Lung microvascular endothelial cell (primary cell): Measurements from ENCODE around the gene ACSL1. TPM values are rescaled to one million over a fixed set of nuclear protein-coding genes. Genes with fewer than 3 reads are reported as not detected.
"Not testable (repeated sequence)": the region's sequence is repeated elsewhere in the genome, so short reads cannot be mapped to it uniquely, and the experiment has no call there.

Experiments used
- DNase-seq, 2 donors: peaks; one replicate each; pipeline versions ENCODE4 v3.0.0 to v3.0.0-alpha.2; 2010; ENCODE audit warnings: low read depth in 2 of 2
- total RNA-seq: library from RNA; depleted of rRNA; stranded (reverse); fragments of >200 nt; gene quantifications from 2 replicates; pipeline ENCODE4 v1.2.1, GENCODE V29; 2014

Gene ACSL1
- total RNA-seq, 1 donor from 2014 or later: 3.6 TPM

DNA sequence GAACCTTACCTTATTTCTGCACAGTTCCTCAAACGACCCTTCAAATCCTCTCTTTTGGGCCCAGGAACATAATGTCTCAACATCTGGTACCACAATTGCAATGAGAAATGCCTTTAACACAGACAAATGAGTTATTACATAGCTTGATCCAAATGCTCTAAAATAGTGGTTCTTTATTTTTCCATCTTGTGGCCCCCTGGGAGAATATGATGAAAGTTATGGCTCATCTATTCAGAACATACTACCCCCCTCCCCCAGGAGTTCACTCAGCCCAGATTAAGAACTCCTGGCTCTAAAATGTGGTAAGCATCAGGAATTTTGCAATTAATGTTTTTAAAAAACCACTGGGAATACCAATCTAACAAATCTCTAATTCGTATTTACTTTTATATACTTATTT is 68.0 kb downstream of the ACSL1 start:
- no peak for DNase-seq

DNA sequence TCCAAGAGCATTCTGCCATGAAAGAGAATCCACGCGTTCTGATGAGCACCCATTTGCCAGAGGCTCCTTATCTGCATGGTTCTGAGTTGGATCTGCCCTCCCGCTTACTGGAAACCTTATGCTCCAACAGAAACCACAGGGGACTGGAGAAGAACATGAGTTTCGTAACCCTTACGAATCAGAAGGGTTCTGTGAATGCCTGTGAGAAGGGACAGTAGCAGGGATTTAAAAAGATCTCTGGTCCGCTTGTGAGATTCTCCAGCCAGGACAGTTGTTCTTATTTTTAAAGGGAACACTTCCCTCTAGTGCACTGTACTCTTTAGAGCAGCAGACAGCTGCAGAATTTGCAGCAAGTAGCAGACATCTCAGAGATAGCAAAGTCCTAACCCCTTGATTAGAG is 69.4 kb downstream of the ACSL1 start:
- no peak for DNase-seq

DNA sequence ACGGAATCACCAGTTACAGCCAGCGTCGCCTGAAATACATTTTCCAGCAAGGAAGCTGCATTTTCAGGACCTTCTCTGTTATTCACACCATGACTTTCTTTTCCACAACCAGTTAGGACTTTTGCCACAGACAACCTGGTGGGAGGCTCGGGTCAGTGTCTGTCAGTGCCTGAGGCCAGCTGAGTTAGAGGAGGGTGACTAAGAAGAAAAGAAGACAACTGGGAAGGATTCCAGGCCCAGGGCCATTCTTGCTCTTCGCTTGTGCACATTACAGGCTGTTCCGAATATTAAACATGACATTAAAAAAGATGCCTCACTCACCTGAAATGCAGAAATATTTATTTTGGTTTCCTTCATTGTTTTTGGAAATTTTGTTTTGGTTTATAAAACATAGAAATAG is 70.5 kb downstream of the ACSL1 start:
- no peak for DNase-seq

DNA sequence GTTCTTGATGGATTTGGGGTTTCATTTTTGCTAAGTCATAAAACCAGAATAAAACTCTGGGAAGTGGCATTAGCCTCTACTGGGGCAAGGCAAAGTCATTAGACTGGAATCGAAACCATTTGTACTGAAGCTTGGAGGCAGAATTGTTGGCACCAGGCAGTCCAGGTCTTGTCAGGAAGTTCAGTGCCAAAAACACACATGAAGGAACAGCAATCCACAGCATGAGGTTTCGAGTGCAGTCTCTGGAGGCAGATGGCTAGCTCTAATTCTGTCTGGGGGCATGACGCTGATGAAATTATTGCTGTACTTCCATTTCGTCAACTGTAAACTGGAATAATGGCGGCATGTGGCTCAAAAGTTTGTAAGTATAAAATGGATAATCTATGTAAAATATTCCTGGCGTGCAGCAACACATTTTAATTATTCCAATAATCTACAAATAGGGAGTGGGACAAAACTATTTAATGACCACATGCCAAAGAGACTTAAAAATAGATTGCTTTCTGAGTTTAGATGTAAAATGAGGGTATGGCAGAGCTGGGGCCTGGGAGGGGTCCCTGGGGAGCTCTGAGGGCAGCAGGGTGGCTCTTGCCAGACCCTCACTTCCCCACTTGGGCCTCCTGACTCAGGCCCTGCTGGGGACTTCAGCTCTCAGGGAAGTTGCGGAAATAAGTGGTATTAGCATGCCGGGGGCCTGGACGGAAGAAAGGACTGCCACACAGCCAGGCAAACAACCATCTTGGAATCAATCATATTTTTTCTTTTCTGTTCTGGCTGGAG is 73.1 kb downstream of the ACSL1 start:
- no peak for DNase-seq

DNA sequence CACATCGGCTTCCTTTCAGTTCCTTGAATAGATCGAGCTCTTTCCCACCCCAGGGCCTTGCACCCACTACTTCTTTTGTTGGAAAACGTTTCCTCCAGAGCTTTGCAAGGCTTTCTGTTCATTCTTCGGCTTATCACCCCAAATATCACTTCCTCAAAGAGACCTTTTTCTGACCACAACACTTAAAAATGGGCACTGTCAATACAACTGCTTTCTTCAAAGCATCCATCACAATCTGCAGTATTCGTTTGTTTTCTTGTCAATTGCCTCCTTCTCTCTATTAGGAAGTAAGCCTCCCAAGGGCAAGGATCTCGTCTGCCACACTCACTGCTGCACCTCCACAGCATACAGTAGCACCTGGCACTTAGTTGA is 74.2 kb downstream of the ACSL1 start:
- no peak for DNase-seq

DNA sequence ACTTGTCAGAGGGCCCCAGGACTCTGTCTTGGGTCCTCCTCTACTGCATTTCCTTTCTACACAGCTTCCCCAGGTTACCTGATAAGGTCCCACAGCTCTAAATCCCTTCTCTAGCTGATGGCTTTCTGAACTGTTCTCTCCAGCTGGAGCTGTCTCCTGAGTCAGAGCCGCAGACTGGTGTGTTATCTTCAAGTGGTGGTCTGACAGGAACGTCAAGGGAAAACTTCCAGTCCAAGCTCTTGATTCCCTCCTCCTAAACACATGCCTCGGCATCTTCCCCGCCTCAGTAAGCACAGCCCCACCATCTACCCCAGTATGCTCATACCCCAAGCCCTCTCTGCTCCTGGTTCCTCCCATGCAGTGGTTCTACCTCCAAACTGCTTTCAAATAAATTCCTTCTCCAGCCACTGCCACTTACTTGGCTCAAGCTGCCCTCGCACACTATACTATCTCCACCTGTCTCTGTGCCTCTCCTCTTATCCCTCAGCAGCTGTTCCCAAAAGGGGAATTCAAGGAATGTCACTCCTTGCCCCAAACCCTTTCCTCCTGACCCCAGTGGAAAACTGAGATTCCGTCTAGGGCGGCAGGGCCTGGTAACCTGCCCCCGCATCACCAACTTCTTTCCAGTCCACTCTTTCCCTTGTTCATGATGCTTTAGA is 74.7 kb downstream of the ACSL1 start:
- DNase-seq: no peak

DNA sequence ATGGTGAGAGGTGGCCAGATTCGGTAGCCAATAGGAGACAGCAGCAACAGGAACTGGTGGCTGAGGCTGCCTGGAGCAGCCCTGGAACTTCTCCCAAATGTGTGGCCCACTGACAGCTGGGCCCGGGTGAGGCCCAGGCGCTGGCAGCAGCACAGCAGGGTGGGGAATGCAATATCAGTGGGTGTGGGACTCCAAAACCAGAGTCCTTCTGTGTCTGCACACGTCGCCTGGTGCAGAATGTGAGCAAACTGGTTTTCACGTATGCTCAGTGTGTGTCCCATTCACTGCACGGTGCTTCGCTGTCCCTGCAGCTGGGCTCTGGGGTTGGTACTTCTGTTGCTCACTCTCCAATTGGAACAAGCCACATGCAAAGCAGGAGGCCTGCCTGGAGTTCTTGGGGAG is 77.5 kb downstream of the ACSL1 start:
- DNase-seq: no peak

DNA sequence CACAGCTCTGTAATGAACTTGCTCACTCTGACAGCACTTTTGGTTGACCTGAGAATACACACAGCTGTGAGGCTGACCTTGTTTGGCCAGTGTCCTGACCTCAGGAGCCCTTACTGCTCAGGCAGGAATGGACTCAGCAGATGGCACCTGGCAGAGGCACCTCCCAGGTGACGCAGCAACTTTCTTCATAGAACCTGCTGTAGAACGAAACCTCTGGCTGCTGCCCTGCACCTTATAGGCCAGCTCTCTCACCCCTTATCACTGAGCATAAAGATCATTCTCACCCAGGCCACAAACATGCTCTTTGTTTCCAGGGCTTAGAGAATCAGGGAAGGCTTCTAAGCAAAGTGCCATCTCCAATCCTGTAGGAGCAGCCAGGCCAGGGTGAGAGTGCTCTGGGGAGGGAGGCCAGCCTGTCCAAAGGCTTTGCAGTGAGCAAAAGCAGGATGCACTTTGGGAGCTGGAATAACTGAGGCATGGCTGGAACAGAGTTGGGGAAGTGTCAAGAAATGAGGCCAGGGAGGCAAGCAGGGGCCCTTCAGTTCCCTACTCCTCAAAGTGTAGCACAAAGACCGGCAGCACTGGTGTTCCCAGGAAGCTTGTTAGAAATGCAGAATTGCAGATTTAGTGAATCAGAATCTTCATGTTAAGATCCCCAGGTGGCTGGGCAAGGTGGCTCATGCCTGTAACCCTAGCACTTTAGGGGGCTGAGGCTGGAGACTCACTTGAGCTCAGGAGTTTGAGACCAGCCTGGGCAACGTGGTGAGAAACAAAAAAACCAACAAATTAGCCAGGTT is 78.5 kb downstream of the ACSL1 start:
- no peak for DNase-seq

DNA sequence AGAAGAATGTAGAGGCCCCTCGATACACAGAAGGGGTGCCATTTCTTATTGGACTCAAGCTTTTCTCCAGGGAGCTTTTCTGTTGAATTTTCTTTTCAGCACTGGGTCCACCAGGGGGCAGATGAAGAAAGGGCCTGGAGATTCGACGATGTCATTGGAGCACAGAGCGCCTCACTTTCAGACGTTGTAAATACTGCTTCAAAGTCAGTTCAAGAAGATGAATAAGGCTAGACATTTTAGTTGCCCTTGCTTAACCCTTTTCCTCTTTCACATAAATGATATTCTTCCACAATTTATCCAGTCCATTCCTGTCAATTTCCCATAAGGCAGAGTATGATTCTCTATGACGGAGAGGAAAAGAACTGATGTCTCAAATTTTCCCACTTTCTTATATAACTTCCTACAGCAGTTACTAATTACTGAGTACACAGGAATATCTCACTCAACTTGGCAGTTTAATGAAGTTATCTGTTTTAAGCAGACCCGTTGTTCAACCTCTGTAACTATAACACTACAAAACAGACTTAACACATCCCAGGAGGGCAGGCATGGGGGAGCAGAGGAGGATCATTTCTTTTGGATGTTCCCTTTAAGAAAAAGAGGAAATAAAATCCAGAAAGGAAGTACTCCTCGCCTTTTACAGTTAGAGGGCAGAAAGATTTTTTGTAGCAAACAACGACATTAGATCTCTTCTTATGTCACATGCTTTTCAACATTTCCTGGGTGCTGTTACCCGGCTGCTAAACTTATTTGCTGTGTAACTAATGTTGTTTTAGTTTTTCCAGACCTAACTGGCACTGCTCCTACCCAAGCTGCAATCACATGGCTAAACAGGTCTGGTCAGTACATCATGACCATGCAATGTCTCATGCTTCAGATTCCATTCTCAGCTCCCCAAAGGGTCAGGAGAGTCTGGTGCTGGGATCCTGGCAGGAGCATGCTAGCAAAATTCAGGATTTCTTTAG is 79.7 kb downstream of the ACSL1 start:
- DNase-seq: peak; percentile 67 to 77

DNA sequence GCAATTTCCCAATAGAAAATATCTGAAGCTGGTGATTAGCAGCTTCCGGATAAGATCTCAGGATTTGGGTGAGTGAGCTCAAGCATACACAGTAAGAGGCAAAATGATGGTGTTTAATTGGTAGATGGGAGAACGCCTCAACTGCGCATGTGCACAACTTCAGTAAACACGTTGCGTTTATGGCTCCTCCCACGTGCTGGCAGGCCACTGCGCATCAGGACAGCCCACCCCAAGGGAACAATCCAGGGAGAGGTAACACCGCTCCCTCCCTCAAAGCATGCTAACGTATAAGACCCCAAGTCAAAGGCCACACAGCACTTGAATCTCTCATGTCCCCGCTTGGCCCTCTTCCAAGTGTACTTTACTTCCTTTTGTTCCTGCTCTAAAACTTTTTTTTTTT is 81.5 kb downstream of the ACSL1 start:
- DNase-seq: no peak

DNA sequence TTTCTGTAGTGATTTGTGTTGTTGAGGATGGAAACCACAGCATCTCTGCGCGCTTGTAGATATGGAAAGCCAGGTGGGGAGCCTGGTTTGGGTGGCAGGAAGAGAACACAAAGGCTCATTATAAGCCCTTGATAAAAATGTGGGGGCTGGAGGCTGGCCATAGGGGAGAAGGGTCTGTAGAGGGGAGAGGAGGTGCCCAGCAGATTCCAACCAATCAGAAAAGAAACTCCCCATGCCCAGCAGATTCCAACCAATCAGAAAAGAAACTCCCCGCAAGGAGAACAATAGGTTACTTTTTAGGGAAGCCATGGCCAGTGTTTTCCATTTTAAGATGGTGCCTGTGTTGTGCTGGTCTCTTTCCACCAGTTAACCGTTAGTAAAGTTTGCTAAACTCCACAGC is 82.1 kb downstream of the ACSL1 start:
- DNase-seq: no peak

DNA sequence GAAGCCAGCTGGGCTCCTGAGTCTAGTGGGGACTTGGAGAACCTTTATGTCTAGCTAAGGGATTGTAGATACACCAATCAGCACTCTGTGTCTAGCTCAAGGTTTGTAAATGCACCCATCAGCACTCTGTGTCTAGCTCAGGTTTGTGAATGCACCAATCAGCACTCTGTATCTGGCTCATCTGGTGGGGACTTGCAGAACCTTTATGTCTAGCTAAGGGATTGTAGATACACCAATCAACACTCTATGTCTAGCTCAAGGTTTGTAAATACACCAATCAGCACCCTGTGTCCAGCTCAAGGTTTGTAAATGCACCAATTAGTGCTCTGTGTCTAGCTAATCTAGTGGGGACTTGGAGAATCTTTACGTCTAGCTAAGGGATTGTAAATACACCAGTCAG is 84.1 kb downstream of the ACSL1 start:
- not testable (repeated sequence) for DNase-seq

DNA sequence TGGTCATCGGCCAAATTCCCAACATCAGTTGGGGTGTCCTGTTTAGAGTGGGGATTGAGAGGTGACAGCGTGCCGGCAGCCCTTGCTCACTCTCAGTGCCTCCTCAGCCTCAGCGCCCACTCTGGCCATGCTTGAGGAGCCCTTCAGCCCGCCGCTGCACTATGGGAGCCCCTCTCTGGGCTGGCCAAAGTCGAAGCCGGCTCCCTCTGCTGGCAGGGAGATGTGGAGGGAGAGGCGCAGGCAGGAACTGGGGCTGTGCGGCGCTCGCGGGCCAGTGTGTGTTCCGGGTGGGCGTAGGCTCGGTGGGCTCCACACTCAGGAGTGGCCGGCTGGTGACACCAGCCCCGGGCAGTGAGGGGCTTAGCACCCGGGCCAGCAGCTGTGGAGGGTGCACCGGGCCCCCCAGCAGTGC is 84.8 kb downstream of the ACSL1 start:
- DNase-seq: no peak

DNA sequence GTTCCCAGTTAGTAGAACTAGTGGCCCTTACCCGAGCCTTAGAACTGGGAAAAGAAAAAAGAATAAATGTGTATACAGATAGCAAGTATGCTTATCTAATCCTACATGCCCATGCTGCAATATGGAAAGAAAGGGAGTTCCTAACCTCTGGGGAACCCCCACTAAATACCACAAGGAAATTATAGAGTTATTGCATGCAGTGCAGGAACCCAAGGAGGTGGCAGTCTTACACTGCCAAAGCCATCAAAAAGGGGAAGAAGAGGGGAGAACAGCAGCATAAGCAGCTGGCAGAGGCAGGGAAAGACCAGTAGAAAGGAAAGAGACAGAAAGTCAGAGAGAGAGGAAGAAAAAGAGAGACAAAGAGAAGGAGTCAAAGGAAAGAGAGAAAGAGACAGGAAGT is 86.2 kb downstream of the ACSL1 start:
- DNase-seq: not testable (repeated sequence)

DNA sequence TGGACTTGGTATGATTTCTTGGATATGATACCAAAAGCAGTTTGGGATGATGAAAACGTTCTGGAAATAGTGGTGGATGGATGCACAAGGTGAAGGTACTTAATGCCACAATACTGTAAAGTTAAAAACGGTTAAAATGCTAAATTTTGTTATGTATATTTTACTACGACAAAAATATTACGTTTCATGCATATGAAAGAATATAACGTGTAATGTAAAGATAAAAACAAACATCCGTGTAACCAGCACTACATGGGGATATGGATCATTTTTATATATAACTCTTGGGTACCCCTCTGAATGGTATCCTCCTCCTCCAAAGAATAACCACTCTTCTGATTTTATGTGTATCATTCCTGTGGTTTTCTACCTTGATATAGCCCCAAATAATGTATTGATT is 91.0 kb downstream of the ACSL1 start:
- no peak for DNase-seq

DNA sequence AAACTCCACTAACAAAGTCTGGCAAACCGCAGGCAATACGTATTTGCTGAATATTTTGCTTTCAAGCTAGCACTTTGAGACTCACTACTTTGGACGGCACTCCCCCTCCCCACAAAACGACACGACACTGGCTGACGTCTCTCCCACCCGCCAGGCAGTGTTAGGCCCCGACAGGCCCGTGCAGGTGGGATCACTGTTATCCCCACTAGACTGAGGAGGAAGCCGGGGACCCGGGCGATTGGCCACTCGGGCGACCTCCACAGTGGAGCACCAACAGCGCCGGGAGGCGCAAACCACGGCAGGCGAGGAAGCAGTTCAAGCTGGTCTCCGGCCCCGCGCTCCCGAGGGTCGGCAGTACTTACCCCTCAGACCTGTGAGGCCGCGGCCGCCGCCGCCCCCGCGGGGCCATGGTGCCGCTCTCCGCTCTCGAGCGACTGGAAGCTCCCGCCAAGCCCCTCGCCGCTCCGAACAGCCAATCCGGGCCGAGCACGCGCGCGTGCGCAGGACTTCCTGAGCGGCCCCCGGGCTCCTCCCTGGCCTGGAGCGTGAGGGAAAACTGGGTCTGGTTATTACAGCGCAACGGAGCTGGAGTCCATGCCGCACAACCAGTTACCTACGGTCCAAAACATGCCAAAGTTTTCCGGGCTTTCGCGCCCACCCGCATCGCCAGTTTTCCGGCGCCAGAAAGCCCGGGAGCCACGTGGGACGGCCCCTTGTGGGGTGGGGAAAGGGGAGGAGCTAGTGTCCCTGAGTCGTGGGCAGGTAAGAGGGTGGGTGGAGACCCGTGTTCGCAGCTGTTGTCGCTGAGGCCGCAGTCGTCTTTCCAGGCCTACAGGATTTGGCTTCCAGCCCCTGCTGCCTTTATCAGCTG is 91.9 kb downstream of the ACSL1 start, which contains the start of gene CENPU:
TSS of gene CENPU (minus strand) at position 443 of the 871 bp plus-strand sequence. CDS start at position 409, 34 bp downstream.
- peak; percentile 99 for DNase-seq

DNA sequence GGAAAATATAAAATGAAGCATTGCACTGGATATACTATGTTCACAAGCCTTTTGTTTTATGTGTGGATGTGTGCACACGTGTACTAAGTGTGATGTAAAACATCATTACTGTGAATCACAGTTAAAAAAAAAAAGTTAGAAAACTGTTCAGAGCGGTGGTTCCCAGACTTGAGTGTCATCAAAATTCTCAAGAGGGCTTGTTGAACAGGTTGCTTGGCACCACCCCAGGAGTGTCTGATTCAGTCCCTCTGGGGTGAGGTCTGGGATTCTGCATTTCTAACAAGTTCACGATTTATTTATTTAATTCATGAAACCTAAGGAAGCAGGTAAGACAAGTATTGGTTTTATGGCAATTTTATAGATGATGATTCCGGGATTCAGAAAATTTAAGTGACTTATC is 93.6 kb downstream of the ACSL1 start:
- DNase-seq: no peak

DNA sequence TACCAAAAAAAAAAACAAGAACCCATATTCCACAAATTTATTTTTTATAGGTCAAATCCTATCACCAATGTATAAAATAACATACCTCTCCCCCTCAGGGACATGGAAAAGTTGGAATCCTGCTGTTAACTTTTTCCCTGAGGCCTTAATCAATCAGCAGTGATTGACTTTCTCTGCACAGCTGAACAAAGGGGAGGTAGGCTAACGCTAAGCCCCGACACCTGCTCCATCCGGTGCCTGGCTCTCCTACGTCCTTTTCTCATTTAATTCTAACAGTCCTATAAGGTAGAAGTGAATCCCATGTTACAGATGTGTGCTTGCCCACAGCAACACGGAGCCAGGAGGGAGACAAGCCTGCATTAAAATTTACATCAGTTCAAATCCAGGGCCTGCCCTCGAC is 94.7 kb downstream of the ACSL1 start:
- DNase-seq: no peak

DNA sequence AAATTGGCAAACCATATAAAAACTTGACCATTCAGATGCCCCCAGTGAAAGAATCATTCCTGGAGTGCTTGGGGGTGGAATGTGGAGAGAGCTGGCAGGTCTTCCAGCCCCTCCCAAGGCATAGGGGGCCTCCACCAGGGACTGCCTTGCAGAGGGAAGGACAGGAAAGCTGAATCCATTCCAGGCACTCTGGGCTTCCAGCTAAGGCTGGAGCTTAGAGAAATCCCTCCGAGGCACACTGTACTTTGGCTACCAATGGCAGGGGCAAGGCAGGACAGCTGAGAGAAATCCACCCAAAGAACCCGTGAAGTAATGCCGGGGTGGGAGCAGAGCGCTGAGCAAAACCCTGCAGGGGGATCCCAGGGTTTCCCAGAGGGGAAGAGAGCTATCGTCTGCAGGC is 95.8 kb downstream of the ACSL1 start:
- no peak for DNase-seq

DNA sequence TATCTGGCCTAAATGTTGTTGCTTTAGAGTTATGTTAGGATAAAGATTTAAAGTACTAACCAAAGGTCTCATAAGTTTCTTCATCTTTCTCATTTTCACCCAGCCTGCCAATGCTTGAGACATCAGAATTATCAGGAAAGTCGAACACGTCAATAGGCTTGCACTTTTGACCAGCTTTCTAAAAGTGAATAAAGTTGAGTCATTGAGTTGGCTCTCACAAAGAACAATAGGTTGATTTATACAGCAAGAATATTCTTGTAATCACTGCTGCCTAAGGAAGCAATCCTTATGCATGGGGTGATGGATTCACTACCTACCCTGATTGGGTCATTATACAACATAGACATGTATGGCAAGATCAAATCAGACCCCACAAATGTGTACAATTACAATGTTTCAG is 96.9 kb downstream of the ACSL1 start:
- DNase-seq: peak; percentile 52 to 89
